ENCODE data around the gene MTX1. TPM values are rescaled to one million over a fixed set of nuclear protein-coding genes. Genes with fewer than 3 reads are reported as not detected.
"Not testable (repeated sequence)": the region's sequence is repeated elsewhere in the genome, so short reads cannot be mapped to it uniquely, and the experiment has no call there.

MTX1 gene
- total RNA-seq, 1 experiment from 2014 or later: 69.1 TPM

GRCh38 chr1:155245163-155245524, 36.6 kb downstream of the MTX1 start (continued):
- TF ChIP-seq RAD21 (IDR thresholded peaks at IDR 0.05; ENCODE audit: low read depth) (no peak), ELF1 (IDR thresholded peaks at IDR 0.05; ENCODE audit: borderline replicate concordance, low read depth) (no peak), ZFX (IDR thresholded peaks at IDR 0.05) (no peak)

GRCh38 chr1:155246796-155247195, 38.3 kb downstream of the MTX1 start:
- ATAC-seq; CTCF ChIA-PET; POLR2A ChIA-PET; RAD21 ChIA-PET (ENCODE audit: low non-redundant PET in 1 of 2, low total read pairs in 2 of 2, uncharacterized antibody in 2 of 2, unreplicated experiment in 2 of 2); H3K36me3 ChIP-seq (ENCODE audit: control insufficient read depth in 1 of 2, insufficient read depth in 2 of 2, low read length in 2 of 2); H3K27ac ChIP-seq (ENCODE audit: low read depth, low read length); BruUV-seq (replicated peaks); H3K9ac ChIP-seq (ENCODE audit: low read length); H2AFZ ChIP-seq (ENCODE audit: low read depth, low read length, poor library complexity, severe bottlenecking); H3K4me3 ChIP-seq (replicated peaks in 1 of 2; ENCODE audit: low read depth in 1 of 2, low read length in 2 of 2); H3K79me2 ChIP-seq (ENCODE audit: insufficient read depth, low read length); H3K9me3 ChIP-seq (ENCODE audit: control insufficient read depth in 1 of 2, insufficient read depth in 1 of 2, low read depth in 1 of 2, low read length in 2 of 2); DNase-seq (ENCODE audit: low read depth, low spot score); H3K27me3 ChIP-seq (ENCODE audit: insufficient read depth, low read length); intact Hi-C loops (cut with micrococcal nuclease); H3K4me2 ChIP-seq (ENCODE audit: low read length); H3K9me2 ChIP-seq (ENCODE audit: insufficient read depth); H4K20me1 ChIP-seq (ENCODE audit: insufficient read depth): not testable (repeated sequence)
- peaks cover 10 to 40% of the 10 kb centered on the region in 2 experiments for H3K4me1 ChIP-seq (ENCODE audit: control insufficient read depth in 1 of 2, insufficient read depth in 2 of 2, low read length in 2 of 2)

GRCh38 chr1:155247667-155248553, 39.4 kb downstream of the MTX1 start:
- DNase-seq (ENCODE audit: low read depth, low spot score) (no peak), ATAC-seq (no peak)
- Histone ChIP-seq H3K9me2 (ENCODE audit: insufficient read depth) (no peaks in the 10 kb centered on the region), H2AFZ (ENCODE audit: low read depth, low read length, poor library complexity, severe bottlenecking) (no peak overlapping the region), H3K27ac (ENCODE audit: low read depth, low read length) (no peak overlapping the region), H3K9ac (ENCODE audit: low read length) (no peak overlapping the region), H3K9me3 (ENCODE audit: control insufficient read depth in 1 of 2, insufficient read depth in 1 of 2, low read depth in 1 of 2, low read length in 2 of 2) (no peaks in the 10 kb centered on the region), H3K4me1 (ENCODE audit: control insufficient read depth in 1 of 2, insufficient read depth in 2 of 2, low read length in 2 of 2) (peaks cover 10 to 33% of the 10 kb centered on the region in 2 experiments), H3K36me3 (ENCODE audit: control insufficient read depth in 1 of 2, insufficient read depth in 2 of 2, low read length in 2 of 2) (peaks cover 0 to 2% of the 10 kb centered on the region in 2 experiments; a peak in 3 of 4 replicates), H3K4me2 (ENCODE audit: low read length) (no peak overlapping the region), H3K79me2 (ENCODE audit: insufficient read depth, low read length) (no peaks in the 10 kb centered on the region), H3K4me3 (replicated peaks in 1 of 2; ENCODE audit: low read depth in 1 of 2, low read length in 2 of 2) (no peak overlapping the region), H3K27me3 (ENCODE audit: insufficient read depth, low read length) (no peaks in the 10 kb centered on the region), H4K20me1 (ENCODE audit: insufficient read depth) (no peaks in the 10 kb centered on the region)
- RAD21 ChIA-PET (ENCODE audit: low non-redundant PET in 1 of 2, low total read pairs in 2 of 2, uncharacterized antibody in 2 of 2, unreplicated experiment in 2 of 2): no interaction called here
- intact Hi-C loops (cut with micrococcal nuclease): no loop called here
- POLR2A ChIA-PET: no interaction called here
- no TSS peak for BruUV-seq (replicated peaks)
- TF ChIP-seq JUND (IDR thresholded peaks at IDR 0.05) (no peak), CEBPB (IDR thresholded peaks at IDR 0.05; ENCODE audit: low read depth) (no peak)
- CTCF ChIA-PET: interaction anchor here (4.1 kb wide), 1 partner anchor 76 kb away, joined by 44 read pairs; no protein-coding TSS in a partner anchor
